GM21619 (cell line): ENCODE results near the gene LAMC2.
"Not testable (repeated sequence)": the region's sequence is repeated elsewhere in the genome, so short reads cannot be mapped to it uniquely, and the experiment has no call there.

Experiments used
- ATAC-seq: cut with Tn5 transposase; IDR thresholded peaks from one replicate; pipeline ENCODE4 v1.9.1; 2021; ENCODE audit not compliant: unreplicated experiment

Gene LAMC2

DNA sequence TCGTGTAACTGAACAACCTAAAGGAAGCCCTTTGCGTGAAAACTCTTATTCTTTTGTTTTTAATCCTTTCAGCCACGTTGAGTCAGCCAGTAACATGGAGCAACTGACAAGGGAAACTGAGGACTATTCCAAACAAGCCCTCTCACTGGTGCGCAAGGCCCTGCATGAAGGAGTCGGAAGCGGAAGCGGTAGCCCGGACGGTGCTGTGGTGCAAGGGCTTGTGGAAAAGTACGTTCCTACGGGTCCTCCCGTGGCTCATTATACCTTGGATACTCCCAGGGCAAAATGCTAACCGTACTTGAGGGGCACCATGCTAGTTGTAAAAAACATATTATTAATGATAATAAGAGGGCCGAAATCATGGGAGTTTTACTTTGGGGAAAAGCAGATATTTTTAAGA, 49.4 kb downstream of the LAMC2 start:
- no peak for ATAC-seq

GRCh38 chr1:183236158-183236725, 50.2 kb downstream of the LAMC2 start:
- no peak for ATAC-seq

GRCh38 chr1:183237046-183237445, 51.0 kb downstream of the LAMC2 start:
- no peak for ATAC-seq

DNA sequence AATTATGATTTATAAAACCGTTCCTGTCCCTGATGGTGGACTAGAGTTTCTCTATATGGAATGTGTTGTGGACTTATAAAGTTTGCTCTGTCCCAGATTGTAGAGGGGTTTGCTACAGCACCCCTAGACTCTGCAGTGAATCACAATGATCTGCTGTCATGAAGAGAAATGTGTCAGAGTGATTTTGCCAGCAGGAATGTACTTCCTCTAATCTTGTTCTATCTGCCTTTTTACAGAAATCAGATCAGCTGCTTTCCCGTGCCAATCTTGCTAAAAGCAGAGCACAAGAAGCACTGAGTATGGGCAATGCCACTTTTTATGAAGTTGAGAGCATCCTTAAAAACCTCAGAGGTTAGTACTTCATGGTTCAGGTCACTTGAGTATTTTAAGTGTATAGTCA, 52.0 kb downstream of the LAMC2 start:
- ATAC-seq: no peak

DNA sequence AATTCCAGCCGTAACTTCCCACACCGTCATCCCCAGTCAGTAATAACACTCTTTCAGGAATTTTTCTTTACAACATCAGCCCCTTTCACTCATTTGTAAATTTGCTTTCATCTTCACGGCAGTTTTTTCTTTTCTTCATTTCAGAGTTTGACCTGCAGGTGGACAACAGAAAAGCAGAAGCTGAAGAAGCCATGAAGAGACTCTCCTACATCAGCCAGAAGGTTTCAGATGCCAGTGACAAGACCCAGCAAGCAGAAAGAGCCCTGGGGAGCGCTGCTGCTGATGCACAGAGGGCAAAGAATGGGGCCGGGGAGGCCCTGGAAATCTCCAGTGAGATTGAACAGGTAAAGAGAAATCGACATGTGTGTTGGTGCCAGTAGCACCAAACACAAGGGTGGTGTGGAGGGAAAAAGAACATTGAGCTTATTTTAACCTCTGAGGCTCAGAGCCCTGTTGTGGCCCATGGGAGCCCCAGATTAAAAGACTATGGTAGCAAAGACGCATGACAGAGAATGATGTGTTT, 53.2 kb downstream of the LAMC2 start:
- ATAC-seq: no peak

- ATAC-seq: no peak
Observed at GRCh38 chr1:183239793-183240525, 53.9 kb downstream of the LAMC2 start.

DNA sequence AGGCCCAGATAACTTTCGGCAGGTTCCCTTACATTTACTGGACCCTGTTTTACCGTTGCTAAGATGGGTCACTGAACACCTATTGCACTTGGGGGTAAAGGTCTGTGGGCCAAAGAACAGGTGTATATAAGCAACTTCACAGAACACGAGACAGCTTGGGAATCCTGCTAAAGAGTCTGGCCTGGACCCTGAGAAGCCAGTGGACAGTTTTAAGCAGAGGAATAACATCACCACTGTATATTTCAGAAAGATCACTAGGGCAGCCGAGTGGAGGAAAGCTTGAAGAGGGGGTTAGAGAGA, 54.4 kb downstream of the LAMC2 start:
- ATAC-seq: no peak

GRCh38 chr1:183240853-183241252, 54.8 kb downstream of the LAMC2 start:
- not testable (repeated sequence) for ATAC-seq

- ATAC-seq: no peak
Observed at GRCh38 chr1:183241471-183241870, 55.4 kb downstream of the LAMC2 start.

GRCh38 chr1:183242556-183242955, 56.5 kb downstream of the LAMC2 start:
- ATAC-seq: no peak

DNA sequence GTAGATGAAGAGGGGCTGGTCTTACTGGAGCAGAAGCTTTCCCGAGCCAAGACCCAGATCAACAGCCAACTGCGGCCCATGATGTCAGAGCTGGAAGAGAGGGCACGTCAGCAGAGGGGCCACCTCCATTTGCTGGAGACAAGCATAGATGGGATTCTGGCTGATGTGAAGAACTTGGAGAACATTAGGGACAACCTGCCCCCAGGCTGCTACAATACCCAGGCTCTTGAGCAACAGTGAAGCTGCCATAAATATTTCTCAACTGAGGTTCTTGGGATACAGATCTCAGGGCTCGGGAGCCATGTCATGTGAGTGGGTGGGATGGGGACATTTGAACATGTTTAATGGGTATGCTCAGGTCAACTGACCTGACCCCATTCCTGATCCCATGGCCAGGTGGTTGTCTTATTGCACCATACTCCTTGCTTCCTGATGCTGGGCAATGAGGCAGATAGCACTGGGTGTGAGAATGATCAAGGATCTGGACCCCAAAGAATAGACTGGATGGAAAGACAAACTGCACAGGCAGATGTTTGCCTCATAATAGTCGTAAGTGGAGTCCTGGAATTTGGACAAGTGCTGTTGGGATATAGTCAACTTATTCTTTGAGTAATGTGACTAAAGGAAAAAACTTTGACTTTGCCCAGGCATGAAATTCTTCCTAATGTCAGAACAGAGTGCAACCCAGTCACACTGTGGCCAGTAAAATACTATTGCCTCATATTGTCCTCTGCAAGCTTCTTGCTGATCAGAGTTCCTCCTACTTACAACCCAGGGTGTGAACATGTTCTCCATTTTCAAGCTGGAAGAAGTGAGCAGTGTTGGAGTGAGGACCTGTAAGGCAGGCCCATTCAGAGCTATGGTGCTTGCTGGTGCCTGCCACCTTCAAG, 57.3 kb downstream of the LAMC2 start:
- ATAC-seq: no peak

DNA sequence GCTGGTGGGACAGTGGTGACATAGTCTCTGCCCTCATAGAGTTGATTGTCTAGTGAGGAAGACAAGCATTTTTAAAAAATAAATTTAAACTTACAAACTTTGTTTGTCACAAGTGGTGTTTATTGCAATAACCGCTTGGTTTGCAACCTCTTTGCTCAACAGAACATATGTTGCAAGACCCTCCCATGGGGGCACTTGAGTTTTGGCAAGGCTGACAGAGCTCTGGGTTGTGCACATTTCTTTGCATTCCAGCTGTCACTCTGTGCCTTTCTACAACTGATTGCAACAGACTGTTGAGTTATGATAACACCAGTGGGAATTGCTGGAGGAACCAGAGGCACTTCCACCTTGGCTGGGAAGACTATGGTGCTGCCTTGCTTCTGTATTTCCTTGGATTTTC, 58.4 kb downstream of the LAMC2 start:
- ATAC-seq: no peak

GRCh38 chr1:183245357-183245756, 59.3 kb downstream of the LAMC2 start:
- no peak for ATAC-seq

GRCh38 chr1:183246436-183246835, 60.4 kb downstream of the LAMC2 start:
- ATAC-seq: no peak

DNA sequence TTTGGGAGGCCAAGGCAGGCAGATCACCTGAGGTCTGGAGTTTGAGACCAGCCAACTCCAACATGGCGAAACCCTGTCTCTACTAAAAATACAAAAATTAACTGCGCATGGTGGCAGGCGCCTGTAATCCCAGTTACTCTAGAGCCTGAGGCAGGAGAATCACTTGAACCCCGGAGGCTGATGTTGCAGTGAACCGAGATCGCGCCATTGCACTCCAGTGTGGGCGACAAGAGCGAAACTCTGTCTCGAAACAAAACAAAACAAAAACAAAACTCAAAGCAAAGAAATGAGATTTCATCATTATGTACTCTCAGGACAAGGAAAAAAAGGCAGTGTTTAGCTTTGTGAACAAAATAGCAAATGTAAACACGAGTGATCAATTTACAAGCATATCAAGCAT, 61.0 kb downstream of the LAMC2 start:
- no peak for ATAC-seq

DNA sequence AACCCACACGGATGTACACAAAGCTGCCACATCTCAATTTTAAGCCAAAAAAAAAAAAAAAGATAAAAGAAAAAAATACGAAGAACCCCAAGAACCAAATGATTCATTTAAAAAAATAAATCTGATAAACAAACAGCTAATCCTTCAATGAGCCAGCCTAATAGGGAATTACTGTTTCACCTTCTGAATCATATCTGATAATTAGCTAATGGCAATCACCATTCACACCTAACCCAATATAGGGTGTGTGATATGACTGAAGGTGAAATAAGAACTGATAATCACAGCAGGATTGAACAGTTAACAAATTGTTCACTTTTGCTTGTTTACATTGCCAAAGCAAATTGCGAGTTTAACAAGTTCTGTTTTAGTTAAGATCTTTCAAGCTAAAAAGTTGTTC, 61.4 kb downstream of the LAMC2 start:
- ATAC-seq: no peak

- ATAC-seq: no peak
Observed at GRCh38 chr1:183247931-183248330, 61.9 kb downstream of the LAMC2 start.

DNA sequence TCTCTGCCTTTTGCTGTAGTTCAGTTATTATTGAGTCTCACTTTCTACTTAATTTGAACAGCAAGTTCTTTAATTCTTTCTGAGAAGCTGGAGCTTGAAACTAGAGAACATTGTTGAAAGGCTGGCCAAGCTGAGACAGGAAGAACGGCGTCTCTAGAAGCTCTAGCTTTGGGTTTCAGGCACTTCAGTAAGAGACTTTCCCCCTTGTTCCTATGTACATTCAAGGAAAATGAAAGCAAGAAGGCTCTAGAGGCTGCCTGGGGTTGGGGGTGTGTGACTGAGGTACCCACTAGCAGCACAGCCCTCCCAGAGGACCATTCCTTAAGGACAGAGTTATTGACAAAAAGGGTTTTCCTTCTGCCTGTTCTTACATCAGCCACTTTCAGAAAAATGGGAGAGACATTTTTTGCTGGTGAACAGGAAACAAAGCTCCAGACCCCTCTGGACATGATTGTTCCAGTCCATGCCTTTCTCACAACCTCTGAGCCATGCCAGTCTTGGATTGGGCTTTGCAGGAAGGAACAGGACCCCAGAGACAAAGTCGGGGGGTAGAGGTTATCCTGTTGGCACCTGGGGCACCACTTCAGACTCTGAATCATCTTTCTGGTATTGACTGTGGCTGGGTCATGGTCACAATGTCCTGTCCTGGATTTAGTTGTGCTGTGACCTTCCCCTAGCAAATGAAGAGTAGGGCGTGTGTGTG, 63.1 kb downstream of the LAMC2 start:
- no peak for ATAC-seq

DNA sequence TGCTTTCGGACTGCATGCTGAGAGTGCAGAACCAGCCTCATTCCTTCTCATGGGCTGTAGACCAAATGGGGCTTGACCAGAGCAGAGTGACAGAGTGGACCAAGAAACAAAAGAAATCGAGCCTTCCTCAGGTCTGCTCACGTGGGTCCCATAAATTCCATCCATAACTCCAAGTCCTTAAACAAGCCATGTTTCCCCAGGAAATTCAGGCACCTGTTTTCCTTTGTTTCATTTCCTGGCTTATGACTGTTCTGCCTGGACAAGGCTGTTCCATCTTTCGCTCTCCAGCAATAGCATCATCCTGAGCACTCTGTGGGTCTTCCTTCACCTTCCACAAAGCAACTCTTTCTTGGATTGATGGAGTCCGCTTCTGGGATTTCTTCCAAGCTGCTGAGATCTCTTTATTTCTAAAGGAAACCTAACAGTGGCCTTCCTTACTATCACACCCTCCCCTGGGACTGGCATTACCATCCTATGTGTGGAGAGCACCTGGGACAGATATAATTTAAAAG, 63.9 kb downstream of the LAMC2 start:
- ATAC-seq: no peak

- ATAC-seq: no peak
Observed at GRCh38 chr1:183251101-183251958, 65.3 kb downstream of the LAMC2 start.
